Mesendoderm (in vitro differentiated cells): ENCODE results near the gene PAH.

Source experiments
- DNase-seq: peaks from one replicate; pipeline ENCODE4 v3.0.0; 2013
- H2AK5ac ChIP-seq: 2 replicates; pipeline ENCODE4 v1.6.1; 2013; ENCODE audit warnings: low read length, inconsistent platforms
- H2BK120ac ChIP-seq: 2 replicates; pipeline ENCODE4 v1.6.1; 2013; ENCODE audit warnings: low read depth, mild to moderate bottlenecking, low read length, moderate library complexity, mixed read lengths
- H2BK15ac ChIP-seq: replicated peaks from 2 replicates; pipeline ENCODE4 v1.6.1; 2013; ENCODE audit warnings: low read depth, mild to moderate bottlenecking, moderate library complexity
- H2BK5ac ChIP-seq: 2 replicates; pipeline ENCODE4 v1.6.1; 2013; ENCODE audit warnings: low read length, inconsistent platforms
- H3K18ac ChIP-seq: 2 replicates; pipeline ENCODE4 v1.6.1; 2013; ENCODE audit warnings: mild to moderate bottlenecking, low read length, mixed read lengths
- H3K23ac ChIP-seq: one replicate; pipeline ENCODE4 v1.6.1; 2013; ENCODE audit warnings: low read length
- H3K27ac ChIP-seq: 2 replicates; pipeline ENCODE4 v1.5.1; 2013; ENCODE audit warnings: low read depth, mild to moderate bottlenecking, inconsistent platforms, low read length, moderate library complexity
- H3K27me3 ChIP-seq: 2 replicates; pipeline ENCODE4 v1.6.1; 2013; ENCODE audit warnings: low read length, control low read depth, mild to moderate bottlenecking, inconsistent platforms; ENCODE audit not compliant: insufficient read depth, poor library complexity
- H3K36me3 ChIP-seq: 2 replicates; pipeline ENCODE4 v1.6.1; 2013; ENCODE audit warnings: low read length, inconsistent platforms; ENCODE audit not compliant: control insufficient read depth, insufficient read depth
- H3K4ac ChIP-seq: one replicate; pipeline ENCODE4 v1.6.1; 2013; ENCODE audit warnings: low read depth, mild to moderate bottlenecking, low read length, moderate library complexity
- H3K4me1 ChIP-seq: 2 replicates; pipeline ENCODE4 v1.6.1; 2013; ENCODE audit warnings: low read depth, low read length, inconsistent platforms; ENCODE audit not compliant: control insufficient read depth
- H3K4me2 ChIP-seq: 2 replicates; pipeline ENCODE4 v1.6.1; 2013; ENCODE audit warnings: low read length
- H3K4me3 ChIP-seq: 2 replicates; pipeline ENCODE4 v1.5.1; 2013; ENCODE audit warnings: mild to moderate bottlenecking, low read length
- H3K56ac ChIP-seq: one replicate; pipeline ENCODE4 v1.6.1; 2013; ENCODE audit warnings: low read length
- H3K79me1 ChIP-seq: 2 replicates; pipeline ENCODE4 v1.6.1; 2013; ENCODE audit warnings: low read length, inconsistent platforms
- H3K79me2 ChIP-seq: 2 replicates; pipeline ENCODE4 v1.6.1; 2013; ENCODE audit warnings: mild to moderate bottlenecking, low read length; ENCODE audit not compliant: control insufficient read depth, insufficient read depth
- H3K9ac ChIP-seq: 2 replicates; pipeline ENCODE4 v1.6.1; 2013; ENCODE audit warnings: low read length, inconsistent platforms
- H4K5ac ChIP-seq: one replicate; pipeline ENCODE4 v1.6.1; 2013; ENCODE audit warnings: low read length
- H4K8ac ChIP-seq: one replicate; pipeline ENCODE4 v1.6.1; 2013; ENCODE audit warnings: low read depth, mild to moderate bottlenecking, control low read depth, low read length, moderate library complexity
- WGBS: extraction: QIAGEN DNeasy Blood & Tissue Kit; methylation state at CpG from one replicate; pipeline ENCODE4 v1.1.7; 2013; ENCODE audit warnings: low lambda C conversion rate, missing lambda C conversion rate; ENCODE audit not compliant: insufficient coverage; ENCODE audit errors: extremely low coverage; 5-methylcytosine and 5-hydroxymethylcytosine counted together

PAH gene

DNA sequence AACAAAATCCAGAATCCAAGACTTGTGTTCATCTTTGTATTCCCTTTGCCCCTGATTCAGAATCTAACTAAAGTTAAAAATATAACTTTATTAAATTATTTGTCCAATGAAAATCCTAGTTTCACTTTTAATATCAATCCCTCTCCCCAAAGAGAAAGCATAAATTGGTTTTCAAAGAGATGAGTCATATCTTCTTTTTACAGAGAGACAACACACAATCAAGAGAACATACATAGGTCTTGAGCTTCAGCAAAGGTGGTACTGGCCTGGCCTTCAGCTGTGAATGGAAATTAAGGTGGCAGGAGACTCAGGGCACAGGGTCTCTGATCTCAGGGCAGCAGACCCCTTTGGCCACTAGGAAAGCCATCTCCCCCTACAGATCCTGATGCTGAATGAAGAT lies 36.2 kb upstream of the PAH start:
- H2BK120ac ChIP-seq = no peak overlapping the region
- H2BK5ac ChIP-seq = no peak overlapping the region
- no peak overlapping the region for H3K4ac ChIP-seq
- H3K4me2 ChIP-seq = no peak overlapping the region
- H3K56ac ChIP-seq = no peak overlapping the region
- H3K4me3 ChIP-seq = no peak overlapping the region
- no peak for DNase-seq
- no peak overlapping the region for H3K9ac ChIP-seq
- no peaks in the 10 kb centered on the region for H3K79me1 ChIP-seq
- peaks cover 72% of the 10 kb centered on the region for H3K27me3 ChIP-seq
- no peaks in the 10 kb centered on the region for H3K79me2 ChIP-seq
- peaks cover 2% of the 10 kb centered on the region for H3K4me1 ChIP-seq
- no peak overlapping the region for H3K27ac ChIP-seq
- no peaks in the 10 kb centered on the region for H3K36me3 ChIP-seq
- H2AK5ac ChIP-seq = no peak overlapping the region
- H2BK15ac ChIP-seq = no peak overlapping the region
- H4K8ac ChIP-seq = no peak overlapping the region
- no peak overlapping the region for H3K18ac ChIP-seq
- no peak overlapping the region for H3K23ac ChIP-seq
- no peak overlapping the region for H4K5ac ChIP-seq

DNA sequence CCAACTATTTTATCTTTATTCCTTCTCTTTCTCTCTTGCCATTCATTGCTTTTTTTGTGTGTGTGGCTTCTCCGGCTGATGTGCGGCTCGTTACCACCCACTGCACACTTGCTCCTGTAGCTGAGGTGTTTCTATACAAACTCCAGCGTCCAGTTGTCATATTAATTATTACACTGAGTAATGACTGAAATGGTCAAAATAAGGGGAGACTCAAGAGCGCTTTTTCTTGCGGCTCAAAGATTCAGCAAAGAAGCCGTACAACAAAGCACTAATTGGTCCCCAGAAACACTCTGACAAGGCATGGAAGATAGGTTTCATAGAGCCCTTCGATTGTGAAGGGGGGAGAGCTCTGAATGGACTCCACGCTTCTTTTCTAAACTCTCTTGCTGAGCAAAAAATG lies 34.8 kb upstream of the PAH start:
- Histone ChIP-seq H3K4ac (no peak overlapping the region), H3K79me2 (no peaks in the 10 kb centered on the region), H3K4me3 (no peak overlapping the region), H2BK5ac (no peak overlapping the region), H3K4me1 (peaks cover under 1% of the 10 kb centered on the region), H3K27me3 (peaks cover 63% of the 10 kb centered on the region), H3K9ac (no peak overlapping the region), H4K5ac (no peak overlapping the region), H3K56ac (no peak overlapping the region), H3K27ac (no peak overlapping the region), H3K23ac (no peak overlapping the region), H3K18ac (no peak overlapping the region), H2AK5ac (no peak overlapping the region), H3K4me2 (no peak overlapping the region), H2BK15ac (no peak overlapping the region), H3K36me3 (no peaks in the 10 kb centered on the region), H3K79me1 (no peaks in the 10 kb centered on the region), H2BK120ac (no peak overlapping the region), H4K8ac (no peak overlapping the region)
- WGBS = no CpG with 5 or more reads among the region's 9 CpGs
- DNase-seq = no peak

DNA sequence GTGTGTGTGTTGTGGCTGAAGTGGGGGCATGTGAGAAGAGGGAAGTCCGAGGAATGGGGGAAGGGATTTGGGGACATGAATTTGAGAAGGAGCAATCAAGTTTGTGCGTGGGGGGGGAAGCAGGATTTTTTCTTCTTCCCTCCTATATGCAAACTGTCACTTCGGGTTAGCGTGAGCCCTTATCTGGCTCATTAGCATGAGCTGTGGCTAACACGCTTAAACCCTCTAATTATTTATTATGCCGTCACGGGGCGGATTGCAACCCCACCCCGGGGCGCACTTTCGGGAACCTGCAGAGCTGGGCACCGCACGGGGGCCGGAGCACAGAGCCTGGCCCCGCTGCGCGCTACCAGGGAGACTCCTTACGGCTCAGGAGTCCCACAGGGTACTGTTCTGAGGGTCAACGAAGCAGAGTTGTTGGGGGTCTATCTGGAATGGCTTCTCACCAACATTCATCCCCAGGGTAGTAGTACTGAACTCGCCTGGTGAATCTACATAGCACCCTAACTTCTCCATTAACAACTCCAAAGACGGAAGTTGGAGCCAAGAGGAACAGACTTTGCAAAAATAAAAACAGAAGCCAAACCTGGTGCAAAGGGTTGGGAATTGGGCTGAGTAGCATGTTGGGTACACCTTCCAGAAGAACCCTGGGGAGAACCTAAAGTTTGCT lies 34.0 kb upstream of the PAH start:
- Histone ChIP-seq H3K18ac (no peak overlapping the region), H3K56ac (no peak overlapping the region), H2BK15ac (no peak overlapping the region), H3K4me3 (no peak overlapping the region), H3K23ac (no peak overlapping the region), H3K36me3 (no peaks in the 10 kb centered on the region), H3K9ac (no peak overlapping the region), H3K27ac (no peak overlapping the region), H3K79me1 (no peaks in the 10 kb centered on the region), H4K8ac (no peak overlapping the region), H2BK120ac (no peak overlapping the region), H2AK5ac (no peak overlapping the region), H2BK5ac (no peak overlapping the region), H3K4me1 (no peaks in the 10 kb centered on the region), H3K79me2 (no peaks in the 10 kb centered on the region), H3K4me2 (no peak overlapping the region), H4K5ac (no peak overlapping the region), H3K4ac (no peak overlapping the region), H3K27me3 (peaks cover 56% of the 10 kb centered on the region)
- no peak for DNase-seq
- no CpG with 5 or more reads among the region's 21 CpGs for WGBS

DNA sequence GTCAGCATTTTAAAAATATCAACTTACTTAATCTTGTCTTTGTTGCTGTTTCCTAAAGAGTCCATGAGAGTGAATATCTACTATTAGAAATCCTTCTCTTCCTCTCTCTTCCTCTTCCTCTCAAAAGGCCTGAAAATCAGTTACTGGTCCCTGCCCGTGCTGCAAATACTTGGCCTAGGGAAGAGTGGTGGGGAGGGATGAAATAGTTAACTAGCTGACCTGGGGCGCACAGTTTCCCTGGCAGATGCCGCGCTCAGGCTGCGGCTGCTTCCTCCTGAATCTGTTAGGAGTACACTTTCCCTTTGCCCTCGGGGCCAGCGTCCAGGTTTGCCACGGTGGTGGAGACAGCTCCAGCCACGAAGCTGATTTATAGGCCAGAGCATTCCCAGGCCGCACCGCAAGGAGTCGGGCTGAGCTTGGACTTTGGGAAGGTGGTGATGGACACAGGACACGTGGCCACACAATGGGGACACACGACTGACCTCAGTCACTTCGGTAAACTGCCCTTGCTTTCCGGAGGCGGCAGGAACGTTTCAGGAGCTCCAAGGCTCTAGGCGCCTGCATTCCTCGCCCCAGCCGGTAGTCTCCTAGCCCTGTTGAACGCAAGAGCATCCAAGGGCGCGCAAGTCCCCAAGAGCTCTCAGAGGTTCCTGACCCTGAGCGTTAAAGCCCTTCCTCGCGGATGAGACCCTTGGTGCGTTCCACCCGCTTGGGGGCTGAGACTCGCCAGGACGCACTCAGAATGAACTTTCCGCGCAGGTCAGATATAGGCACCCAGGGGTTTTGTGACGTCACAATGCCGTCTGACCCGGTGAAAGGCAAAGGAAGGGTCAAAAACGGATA lies 33.3 kb upstream of the PAH start:
- no peak overlapping the region for H3K18ac ChIP-seq
- no peak overlapping the region for H3K56ac ChIP-seq
- no peak overlapping the region for H3K9ac ChIP-seq
- no peak overlapping the region for H2AK5ac ChIP-seq
- no peak overlapping the region for H2BK120ac ChIP-seq
- no peaks in the 10 kb centered on the region for H3K79me1 ChIP-seq
- H2BK15ac ChIP-seq = no peak overlapping the region
- no peak overlapping the region for H3K4me3 ChIP-seq
- no CpG with 5 or more reads among the region's 37 CpGs for WGBS
- H2BK5ac ChIP-seq = no peak overlapping the region
- no peak overlapping the region for H4K8ac ChIP-seq
- no peaks in the 10 kb centered on the region for H3K36me3 ChIP-seq
- no peaks in the 10 kb centered on the region for H3K79me2 ChIP-seq
- H4K5ac ChIP-seq = no peak overlapping the region
- H3K4me1 ChIP-seq = no peaks in the 10 kb centered on the region
- H3K27me3 ChIP-seq = peaks cover 48% of the 10 kb centered on the region
- H3K4me2 ChIP-seq = no peak overlapping the region
- peak; percentile 84 for DNase-seq
- no peak overlapping the region for H3K27ac ChIP-seq
- no peak overlapping the region for H3K23ac ChIP-seq
- no peak overlapping the region for H3K4ac ChIP-seq

DNA sequence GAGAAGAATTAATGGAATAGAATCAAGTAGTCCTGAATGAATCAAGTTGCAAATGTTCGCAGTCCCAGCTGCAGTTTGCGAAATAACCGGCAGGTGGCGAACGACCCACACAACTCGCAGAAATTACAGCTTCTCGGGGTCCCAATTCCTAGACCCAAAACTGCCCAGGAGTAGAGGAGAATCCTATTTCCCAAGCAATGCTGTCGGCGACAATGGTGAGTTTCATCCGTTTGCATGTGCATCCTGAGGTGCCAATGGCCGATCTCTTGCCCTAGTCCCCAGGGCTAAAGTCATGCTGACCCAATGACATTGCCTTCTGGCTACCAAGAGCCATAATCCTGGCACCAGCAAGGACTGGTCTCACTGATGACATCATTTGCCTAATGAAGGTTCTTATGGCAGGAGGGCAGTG lies 31.9 kb upstream of the PAH start:
- WGBS = no CpG with 5 or more reads among the region's 11 CpGs
- Histone ChIP-seq H3K79me1 (no peaks in the 10 kb centered on the region), H3K27ac (no peak overlapping the region), H3K79me2 (no peaks in the 10 kb centered on the region), H3K56ac (no peak overlapping the region), H3K4me2 (no peak overlapping the region), H3K23ac (no peak overlapping the region), H3K9ac (no peak overlapping the region), H4K5ac (no peak overlapping the region), H2BK15ac (no peak overlapping the region), H3K4ac (no peak overlapping the region), H2AK5ac (no peak overlapping the region), H2BK5ac (no peak overlapping the region), H3K18ac (no peak overlapping the region), H3K27me3 (peaks cover 35% of the 10 kb centered on the region), H3K36me3 (no peaks in the 10 kb centered on the region), H4K8ac (no peak overlapping the region), H3K4me1 (no peaks in the 10 kb centered on the region), H2BK120ac (no peak overlapping the region), H3K4me3 (no peak overlapping the region)
- peak; percentile 51 for DNase-seq
